NCI-H69 (cell line): ENCODE data around the gene SFXN1.

ENCODE experiments used
- DNase-seq: peaks from one replicate; lab custom pipeline; 2025; lab: John Stamatoyannopoulos, UW

The SFXN1 gene

DNA sequence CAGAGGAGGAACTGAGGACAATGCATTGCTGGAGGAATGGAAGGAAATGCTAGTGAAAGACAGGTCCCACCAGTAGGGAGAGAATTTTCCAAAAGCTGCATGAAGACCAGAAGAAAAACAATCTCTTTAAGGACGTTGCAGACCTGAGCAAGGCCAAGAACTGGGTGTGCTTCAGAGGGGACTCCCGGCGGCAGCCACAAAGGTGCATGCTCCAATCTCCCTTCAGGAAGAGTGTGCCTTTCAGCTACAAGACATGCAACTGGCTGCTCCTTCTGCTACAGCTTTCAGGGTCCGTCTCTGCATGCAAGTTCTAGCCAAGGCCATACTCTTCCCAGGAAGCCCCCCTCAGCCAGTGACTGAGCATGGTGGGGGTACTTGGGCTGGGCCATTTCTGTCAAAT lies 62.9 kb downstream of the SFXN1 start:
- no peak for DNase-seq

DNA sequence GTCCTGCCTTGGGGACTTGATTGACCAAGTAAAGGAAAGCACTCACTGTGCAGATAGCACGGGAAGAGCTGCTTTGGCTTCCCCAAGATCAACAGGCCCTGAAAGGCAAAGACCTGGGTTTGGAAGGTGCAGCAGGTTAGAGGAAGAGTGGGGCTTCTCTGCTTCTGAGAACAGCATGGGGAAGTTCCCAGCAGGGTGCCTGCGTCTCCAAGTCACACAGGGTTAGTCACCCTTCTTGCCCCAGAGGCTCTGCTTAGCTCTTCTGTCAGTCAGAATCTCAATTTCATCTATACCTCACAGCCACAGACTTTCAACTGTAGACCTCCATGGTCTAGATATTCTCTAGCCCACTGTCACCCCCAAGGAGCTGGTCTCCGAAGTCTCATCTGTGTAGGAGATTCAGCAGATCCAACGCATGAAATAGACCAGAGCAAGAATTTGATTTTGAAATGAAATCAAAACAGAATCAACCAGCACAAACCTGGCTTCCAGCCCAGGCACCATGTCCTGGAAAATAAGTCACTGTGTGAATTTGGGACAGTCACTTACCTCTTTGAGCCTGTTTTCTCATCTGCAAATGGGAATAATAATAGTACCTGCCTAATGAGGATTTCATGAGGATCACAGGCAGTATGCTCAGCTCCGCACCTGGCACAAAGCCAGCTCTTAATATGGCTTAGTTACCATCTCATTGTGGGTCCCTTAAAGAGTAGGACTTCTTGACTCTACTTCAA lies 64.0 kb downstream of the SFXN1 start:
- peak; percentile 56 for DNase-seq

DNA sequence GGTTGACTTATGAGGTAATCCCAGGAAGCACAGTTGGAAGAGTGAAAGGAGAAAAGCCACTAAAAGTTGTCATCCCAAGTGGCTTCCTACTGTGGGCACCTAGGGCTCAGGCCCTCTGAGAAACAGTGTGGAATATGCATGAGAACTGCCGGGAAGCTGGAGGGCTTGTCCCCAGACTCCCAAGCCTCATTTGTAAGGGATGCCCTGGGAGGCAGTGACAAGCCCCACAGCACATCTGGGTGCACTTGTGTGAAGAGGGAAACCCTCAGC lies 64.5 kb downstream of the SFXN1 start:
- DNase-seq: no peak

DNA sequence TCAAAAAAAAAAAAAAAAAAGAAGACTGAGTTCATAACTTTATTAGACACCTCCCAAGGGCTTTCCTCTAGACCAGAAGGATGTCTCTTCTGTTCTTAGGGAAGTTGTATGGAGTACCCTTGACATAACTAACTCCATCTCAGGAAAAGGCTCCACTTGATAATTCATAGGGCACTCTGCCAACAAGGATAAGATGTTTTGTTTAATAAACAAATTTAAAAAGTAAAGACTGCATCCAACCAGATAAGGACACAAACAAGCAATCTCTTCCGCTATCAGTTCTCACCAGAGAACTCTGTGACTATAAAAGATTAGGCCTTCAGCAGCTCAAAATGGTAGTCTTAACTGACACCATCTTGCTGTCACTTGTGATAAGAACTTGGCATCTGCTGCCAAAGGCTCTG lies 65.8 kb downstream of the SFXN1 start:
- DNase-seq: no peak

DNA sequence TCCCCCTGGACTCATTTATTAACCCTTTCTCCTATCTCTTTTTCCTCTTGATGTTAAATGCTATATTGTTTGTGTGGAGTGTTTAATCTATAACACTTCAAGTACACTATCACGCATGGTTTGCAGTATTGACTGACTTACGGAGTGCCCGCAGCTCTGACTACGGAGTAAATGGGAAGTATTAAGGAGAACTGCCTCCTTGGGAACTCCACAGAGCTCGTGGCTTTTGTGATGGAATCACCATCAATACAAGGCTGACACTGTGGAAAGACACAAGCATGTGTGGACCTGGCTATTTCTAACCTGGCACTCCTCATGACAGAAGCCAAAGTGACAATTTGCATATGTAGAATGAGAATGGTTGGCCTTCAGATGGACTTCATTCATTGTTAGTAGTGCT lies 66.2 kb downstream of the SFXN1 start:
- DNase-seq: no peak

DNA sequence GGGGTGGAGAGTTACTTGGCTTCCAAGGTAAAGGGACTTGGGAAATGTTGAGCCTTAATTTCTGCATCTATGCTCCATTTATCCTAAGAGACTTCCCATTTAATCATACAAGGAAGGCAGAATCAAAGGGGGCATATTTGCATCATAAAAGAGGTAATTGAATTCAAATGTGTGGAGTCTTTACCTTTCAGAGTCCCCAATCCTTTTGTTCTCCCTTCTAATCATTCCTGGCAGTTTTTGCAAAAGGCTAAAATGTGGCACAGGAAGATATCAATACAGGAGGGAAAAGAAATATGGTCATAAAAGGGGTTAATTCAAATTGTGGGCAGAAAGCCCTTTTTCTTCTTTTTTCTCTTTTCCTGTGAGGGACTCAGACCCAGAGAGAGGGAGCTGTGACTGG lies 69.5 kb downstream of the SFXN1 start:
- DNase-seq: peak; percentile 19

DNA sequence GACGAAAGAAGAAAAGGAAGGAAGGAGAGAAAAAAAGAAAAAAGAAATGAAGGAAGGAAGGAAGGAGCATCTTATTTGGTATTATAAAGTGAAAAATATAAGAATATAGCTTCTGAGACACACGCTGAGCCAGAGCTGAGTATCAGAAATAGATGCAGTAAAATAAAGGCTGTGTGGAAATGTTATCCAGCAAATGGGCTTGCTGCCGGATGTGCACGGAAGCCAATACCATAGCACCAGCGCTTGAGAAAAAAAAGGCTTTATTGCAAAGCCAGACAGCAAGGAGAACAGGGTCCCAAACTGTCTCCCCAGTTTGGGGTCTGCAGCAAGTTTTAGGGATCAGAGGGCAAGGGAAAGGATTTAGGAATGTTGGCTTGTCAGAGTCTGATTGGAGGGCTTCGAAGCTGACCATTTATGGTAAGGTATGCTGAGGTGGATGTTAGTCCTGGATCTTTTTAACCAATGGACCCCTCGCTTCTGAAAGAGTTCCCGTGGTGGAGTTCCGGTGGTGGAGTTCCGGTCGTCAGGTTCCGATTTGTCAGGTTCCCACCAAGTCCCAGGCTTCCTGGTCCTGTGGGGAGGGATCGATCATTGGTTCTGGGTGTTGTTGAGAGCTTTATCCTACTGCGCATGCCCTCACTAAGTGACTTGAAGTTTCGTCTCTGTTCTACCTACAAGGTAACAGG lies 70.4 kb downstream of the SFXN1 start:
- no peak for DNase-seq

DNA sequence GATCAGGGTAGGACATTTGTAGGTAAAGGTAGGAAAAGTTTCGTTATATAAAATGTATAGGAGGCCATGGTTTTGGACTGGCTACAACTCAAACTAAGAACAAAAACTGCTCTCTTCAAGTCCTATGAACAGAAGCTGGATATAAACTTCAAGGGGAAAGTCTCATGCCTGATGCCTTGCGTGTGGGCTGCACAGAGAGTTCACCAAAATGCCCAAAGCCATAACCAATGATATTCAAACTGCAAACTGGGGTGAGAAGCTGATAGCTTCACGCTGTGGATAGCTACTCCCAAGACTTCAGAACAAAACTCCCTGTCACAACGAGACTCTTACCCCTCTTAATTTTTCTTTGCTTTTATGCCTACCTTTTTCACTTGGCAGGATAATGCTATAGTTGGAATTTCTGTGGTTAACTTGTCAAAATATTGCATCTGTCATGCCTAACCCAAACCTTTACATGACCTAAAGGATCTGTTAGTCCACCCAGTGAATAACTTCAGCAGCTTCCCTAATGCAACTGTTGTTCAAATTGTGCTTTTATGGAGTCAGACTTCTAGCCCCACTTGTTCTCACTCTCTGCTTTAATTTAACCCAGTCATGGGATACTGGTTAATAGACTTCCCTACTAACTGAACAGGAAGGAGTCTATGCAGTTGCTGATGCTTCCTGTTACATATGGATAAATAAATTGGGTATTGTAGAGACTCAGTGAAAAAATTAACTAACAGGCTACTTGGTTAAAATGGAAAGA lies 71.9 kb downstream of the SFXN1 start:
- no peak for DNase-seq

DNA sequence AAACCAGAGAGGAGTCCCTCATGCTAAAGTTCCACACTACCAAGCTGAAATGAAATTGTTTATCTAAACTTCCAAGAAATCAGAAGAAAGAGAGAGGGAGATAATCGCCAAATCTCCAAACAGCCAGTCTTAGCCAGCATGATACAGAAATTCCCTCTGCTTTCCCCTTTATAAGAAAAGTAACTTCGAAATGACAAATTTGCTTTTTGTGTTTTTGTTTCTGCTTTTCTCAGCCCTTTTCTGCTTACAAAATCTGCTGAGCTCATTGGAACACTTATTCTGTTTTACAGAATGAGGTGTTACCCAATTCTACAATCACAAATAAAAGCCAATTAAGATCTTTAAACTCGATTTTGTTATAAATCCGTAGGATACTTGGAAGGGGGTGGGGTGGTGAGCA lies 72.9 kb downstream of the SFXN1 start:
- DNase-seq: no peak

DNA sequence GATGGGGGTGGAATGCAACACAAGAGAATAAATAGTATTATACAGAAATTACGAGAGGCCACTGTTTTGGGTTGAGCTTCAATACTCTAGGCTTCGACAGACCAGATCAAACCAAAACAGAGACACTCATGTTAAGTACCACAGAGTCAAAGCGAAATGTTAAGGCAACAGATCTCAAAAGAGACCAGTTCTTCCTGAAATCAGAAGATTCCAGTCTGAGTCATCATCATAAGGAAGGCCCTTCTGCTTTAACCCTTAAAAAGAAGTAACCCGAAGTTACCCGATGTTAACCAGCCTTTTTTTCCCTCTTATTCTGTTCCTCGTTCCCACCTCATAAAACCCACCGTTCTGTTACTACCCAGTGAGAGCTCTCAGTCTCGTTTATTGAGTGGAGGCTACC lies 75.9 kb downstream of the SFXN1 start:
- no peak for DNase-seq

DNA sequence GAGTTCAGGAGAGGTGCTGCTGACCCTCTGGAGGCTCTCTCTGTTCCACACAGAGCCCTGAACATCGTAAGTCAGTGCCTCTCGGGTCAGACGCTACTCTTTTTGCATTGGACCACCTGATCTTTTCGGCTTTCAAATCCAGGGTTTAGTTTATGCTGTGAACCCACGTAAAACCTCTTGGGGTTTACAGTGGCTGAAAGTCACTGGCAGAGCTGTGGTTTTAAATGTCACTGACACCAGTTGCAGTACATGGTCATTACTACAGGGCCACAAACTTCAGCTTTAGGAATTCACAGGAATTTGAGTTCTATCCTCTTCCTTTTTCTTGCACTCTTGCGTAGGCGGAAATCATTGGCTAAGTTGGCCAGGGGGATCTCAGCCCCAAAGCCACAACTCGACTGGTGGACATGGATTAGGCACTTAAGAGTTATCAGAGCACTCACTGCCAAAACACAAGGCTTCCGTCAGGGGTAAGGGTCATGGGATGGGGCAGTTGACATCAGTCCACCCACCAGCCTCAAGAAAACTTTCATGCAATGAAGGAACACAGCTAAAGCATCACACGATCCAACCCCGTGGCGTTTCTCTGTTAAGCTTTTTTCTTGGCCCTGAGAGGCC lies 76.9 kb downstream of the SFXN1 start:
- DNase-seq: no peak

DNA sequence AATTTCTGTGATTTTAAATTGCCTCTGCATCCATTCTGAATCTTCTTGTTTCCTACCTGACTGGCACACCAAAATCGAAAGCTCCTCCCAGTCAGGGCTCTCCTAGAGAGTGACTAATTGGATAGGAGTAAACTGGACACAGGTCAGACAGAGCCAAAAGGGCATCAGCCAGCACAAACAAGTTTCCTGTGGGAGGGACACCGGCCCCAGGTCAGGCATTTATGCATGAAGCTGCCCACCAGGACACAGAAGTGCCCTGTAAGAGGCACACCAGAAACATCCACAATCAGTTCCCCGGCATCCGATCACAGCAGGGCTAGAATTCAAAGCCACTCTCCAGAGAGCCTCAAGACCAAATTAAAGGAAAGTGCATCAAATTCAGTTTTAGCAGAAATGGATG lies 78.4 kb downstream of the SFXN1 start:
- DNase-seq: no peak

DNA sequence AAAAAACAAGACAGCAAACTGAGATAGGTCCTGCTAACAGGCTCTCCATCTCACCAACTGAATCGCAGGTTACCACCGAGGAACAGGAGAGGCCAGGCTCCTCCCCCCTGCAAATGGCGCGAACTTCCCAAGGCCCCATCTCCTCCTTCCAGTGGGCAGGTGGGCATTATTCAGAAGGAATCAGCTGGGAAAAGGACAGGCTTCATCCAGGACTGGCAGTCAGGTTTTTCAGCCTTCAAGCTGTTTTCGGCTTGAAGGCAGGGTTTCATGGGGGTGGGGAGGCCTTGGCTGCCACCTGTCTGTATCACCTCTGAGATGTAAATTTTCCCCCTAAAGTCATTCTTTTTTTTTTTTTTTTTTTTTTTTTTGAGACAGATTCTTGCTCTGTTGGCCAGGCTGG lies 79.4 kb downstream of the SFXN1 start:
- no peak for DNase-seq

DNA sequence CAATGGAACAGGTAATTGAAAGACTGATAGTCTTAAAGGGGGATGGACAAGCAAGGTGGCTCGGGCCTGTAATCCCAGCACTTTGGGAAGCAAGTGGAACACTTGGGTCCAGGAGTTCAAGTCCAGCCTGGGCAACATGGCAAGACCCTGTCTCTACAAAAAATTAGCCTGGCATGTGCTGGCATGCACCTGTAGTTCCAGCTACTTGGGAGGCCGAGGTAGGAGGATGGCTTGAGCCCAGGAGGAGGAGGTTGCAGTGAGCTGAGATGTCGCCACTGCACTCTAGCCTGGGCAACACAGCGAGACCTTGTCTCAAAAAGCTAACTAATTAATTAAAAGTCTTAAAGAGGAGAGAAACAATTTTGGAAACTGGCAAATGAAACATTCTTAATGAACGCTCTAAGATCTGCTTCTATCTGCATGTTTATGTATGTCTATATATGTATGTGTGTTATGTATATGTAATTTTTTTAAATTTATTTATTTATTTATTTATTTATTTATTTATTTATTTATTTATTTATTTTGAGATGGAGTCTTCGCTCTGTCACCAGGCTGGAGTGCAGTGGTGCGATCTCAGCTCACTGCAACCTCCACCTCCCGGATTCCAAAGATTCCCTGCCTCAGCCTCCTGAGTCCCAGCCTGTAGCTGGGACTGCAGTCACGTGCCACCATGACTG lies 80.6 kb downstream of the SFXN1 start:
- DNase-seq: no peak

DNA sequence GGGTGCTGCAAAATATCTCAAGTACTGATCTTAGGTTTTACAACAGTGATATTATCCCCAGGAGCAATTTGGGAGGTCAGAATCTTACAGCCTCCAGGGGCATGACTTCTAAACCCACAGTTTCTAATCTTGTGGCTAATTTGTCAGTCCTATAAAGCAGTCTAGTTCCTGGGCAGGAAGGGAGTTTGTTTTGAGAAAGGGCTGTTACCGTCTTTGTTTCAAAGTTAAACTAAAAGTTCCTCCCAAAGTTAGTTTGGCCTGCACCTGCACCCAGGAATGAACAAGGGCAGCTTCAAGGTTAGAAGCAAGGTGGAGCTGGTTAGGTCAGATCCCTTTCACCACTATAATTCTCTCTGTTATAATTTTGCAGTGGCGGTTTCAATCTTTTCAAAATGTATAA lies 81.7 kb downstream of the SFXN1 start:
- no peak for DNase-seq

DNA sequence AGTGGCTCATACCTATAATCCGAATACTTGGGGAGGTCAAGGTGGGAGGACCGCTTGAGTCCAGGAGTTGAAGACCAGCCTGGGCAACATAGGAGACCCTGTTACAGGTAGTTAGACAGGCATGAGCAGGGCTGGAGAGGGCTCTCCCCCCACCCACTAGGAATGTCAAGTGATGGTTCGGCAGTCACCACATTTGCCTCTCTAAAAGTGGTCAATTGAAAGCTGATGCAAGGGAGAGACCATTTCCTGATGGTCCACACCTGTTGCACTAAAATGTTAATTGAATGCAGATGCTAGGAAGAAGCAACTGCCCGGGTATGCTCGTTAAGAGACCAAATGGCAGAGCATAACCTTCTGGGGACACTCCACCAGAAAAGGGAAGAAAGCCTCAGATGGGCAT lies 82.7 kb downstream of the SFXN1 start:
- no peak for DNase-seq

DNA sequence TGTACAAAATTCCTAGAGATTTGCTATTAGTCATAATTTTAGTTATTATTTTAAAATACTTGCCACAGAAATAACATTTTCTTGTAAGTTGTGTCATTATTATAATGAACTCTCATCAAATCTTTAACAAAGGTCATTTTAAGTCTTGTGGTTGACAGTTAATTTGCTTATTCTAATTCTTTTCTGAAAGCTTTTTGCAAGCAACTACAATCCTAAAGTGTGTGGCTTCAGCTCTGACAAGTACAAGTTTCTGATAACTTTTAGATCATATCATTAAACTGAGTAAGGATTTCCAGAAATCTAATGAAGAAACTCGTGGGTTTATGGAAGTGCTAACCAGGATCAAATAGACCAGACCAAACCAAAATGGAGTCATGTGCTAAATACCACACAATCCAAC lies 86.4 kb downstream of the SFXN1 start:
- DNase-seq: no peak

DNA sequence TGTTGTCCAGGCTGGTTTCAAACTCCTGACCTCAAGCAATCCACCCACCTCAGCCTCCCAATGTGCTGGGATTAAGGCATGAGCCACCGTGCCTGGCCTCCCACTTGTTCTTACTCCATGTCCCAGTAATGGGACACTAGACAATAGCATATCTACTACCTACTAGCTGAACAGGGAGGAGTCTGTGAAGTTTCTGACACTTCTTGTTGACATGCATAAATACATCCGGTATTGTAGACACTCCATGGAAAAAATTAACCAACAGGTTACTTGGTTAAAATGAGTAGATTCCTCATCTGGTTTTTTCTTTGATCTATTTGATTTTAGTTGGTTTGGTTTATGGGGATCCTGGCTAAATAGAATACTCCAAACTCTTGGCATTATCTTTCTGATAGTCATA lies 88.3 kb downstream of the SFXN1 start:
- no peak for DNase-seq

DNA sequence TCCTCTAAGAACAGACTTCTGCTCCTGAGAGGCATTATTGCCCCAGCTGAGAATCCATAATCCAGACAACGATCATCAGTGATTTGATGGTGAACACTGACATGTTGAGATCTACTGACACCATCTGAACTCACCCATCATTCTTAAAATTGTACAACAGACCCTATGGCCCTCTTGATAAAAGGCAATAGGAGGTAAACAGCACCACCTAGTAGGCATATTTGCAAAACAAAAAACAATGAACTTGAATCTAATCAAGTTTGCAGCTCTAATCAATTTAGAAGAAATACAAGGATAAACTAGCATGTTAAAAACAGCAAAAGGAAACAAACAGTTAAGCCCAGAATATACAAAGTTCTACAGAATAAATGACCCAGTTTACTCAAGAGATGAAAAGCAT lies 89.6 kb downstream of the SFXN1 start:
- peak; percentile 12 for DNase-seq

DNA sequence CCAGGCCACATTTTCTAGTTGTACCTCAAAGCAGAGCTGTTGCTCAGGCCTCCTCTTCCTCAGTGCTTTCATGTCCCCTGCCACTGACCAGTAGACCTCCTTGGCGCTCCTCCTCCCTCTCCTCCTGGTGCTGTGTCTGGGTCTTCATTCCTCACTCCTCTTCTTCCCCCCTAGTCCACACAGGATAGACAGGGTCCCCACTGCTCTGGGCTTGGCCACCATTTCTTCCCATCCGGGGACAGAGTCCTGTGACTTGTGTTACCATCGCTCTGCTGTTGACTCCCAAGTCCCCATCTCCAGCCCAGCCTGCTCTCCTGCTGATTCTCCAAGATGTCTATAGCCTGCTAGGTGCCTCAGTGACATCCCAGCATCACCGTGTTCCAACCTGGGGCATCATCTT lies 91.3 kb downstream of the SFXN1 start:
- DNase-seq: no peak

DNA sequence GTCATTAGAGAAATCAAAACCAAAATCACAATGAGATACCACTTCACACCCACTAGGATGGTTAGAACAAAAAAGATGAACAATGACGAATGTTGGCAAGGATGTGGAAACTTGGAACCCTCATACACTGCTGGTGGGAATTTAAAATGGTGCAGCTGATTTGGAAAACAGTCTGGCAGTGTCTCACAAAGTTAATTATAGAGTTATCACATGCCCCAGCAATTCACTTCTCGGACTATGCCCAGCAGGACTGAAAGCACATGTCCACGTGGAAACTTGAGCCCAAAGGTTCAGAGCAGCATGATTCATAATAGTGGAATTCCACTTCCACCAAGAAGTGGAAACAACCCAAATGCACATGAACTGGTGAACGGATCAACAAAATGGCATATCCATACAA lies 94.5 kb downstream of the SFXN1 start:
- peak; percentile 41 for DNase-seq

DNA sequence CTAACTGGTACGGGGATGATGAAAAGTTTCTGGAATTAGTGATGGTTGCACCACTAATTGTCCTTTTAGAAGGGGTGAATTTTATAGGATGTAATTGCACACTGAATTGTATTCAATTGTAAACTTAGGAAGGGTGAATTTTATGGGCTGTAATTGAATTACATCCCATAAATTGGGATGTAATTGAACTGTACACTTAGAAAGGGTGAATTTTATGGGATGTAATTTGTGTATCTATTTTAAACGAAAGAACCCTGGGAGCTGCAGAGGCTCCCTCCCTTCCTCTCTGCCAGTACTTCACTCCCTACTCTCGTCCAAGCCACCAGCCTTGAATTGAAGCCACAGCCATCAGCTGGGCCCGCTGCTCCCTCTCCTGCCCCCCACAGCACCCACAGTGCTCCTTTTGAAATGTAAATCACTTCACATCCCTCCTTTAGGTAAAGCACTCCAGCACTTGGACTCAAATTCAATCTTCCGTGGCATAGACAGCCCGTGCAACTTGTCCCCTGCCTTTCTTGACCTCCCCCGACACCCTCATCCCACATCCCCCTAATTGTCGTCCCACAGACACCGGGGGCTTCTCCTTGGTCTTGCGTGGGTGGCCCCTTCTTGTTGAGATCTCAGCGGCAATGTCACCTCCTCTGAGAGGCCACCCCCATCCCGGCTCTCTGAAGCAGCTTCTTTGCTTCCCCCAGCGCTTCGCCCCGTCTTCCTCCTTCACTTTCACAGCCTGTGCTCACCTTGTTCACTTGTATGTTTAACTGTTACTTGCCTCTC lies 95.3 kb downstream of the SFXN1 start:
- DNase-seq: peak; percentile 30
